Activated CD8-positive, alpha-beta T cell treated with anti-CD3 and anti-CD28 coated beads for 36 hours (primary cell): ENCODE data around the gene VCX2. TPM values are rescaled to one million over a fixed set of nuclear protein-coding genes. Genes with fewer than 3 reads are reported as not detected.
"Not testable (repeated sequence)": the region's sequence is repeated elsewhere in the genome, so short reads cannot be mapped to it uniquely, and the experiment has no call there.

Experiments
- ATAC-seq: fragments of 200-7000 bp; cut with Tn5 transposase; one replicate; pipeline ENCODE4 v1.10.0; 2021; ENCODE audit warnings: mild to moderate bottlenecking, moderate library complexity
- CTCF ChIA-PET: fragments of 350-600 bp; sonication (Branson Sonifier 250); formaldehyde crosslinking; loops from one replicate; lab custom pipeline; 2021; ENCODE audit warnings: antibody characterized with exemption; lab: Charles Lee
- POLR2A ChIA-PET: fragments of 350-600 bp; sonication (Branson Sonifier 250); formaldehyde crosslinking; loops from one replicate; lab custom pipeline; 2021; ENCODE audit warnings: antibody characterized with exemption; lab: Charles Lee
- DNase-seq: peaks from one replicate; pipeline ENCODE4 v3.0.0-alpha.2; 2020
- H3K27ac Mint-ChIP-seq: one replicate; pipeline ENCODE4 v1.8.0; 2021; ENCODE audit warnings: mild to moderate bottlenecking, mixed read lengths
- H3K27me3 Mint-ChIP-seq: one replicate; pipeline ENCODE4 v1.8.0; 2021; ENCODE audit warnings: mixed read lengths
- H3K36me3 Mint-ChIP-seq: one replicate; pipeline ENCODE4 v1.8.0; 2021; ENCODE audit warnings: low read depth, mixed read lengths
- H3K4me1 Mint-ChIP-seq: one replicate; pipeline ENCODE4 v1.8.0; 2021; ENCODE audit warnings: low read depth, mixed read lengths
- H3K4me3 Mint-ChIP-seq: one replicate; pipeline ENCODE4 v1.8.0; 2021; ENCODE audit warnings: mild to moderate bottlenecking, moderate library complexity, mixed read lengths
- H3K9me3 Mint-ChIP-seq: one replicate; pipeline ENCODE4 v1.8.0; 2021; ENCODE audit warnings: mixed read lengths
- intact Hi-C: fragments of 100-400 bp; cut with micrococcal nuclease; formaldehyde crosslinking; loops from one replicate; pipeline ENCODE4 v1.10.0; 2022
- microRNA-seq: library from miRNA; unstranded; fragments of <30 nt; microRNA quantifications from one replicate; pipeline ENCODE4 v1.2.0, GENCODE V29; 2022; ENCODE audit warnings: borderline microRNAs expressed, borderline replicate concordance
- total RNA-seq, 2 experiments: library from RNA; stranded (reverse); gene quantifications; one replicate each; pipeline ENCODE4 v1.2.3, GENCODE V29; 2021
- TF ChIP-seq, protein P1 (sequence below): fragments of 200-600 bp; IDR thresholded peaks from one replicate; pipeline ENCODE4 v1.8.0; 2022; ENCODE audit warnings: antibody characterized with exemption, mild to moderate bottlenecking

Gene VCX2
- total RNA-seq, 2 experiments from 2014 or later = not detected

DNA sequence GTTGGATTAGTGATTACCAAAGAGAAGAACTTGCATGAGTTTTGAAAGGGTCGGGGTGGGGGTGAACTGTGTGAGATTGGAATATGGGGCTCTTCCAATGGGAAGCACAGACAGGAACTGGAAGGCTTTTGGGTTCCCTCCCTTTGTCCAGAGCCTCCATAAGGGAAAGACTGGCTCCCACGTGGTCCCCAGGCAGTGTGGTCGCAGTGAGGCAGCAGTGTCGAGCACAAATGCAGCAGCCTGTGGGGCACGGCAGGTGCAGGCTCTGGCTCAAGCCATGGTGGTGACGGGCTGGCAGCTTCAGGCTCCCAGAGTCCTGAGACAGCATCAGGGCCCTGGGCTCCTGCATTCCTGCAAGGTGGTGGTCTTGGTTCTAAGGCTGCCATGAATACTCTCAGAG is 45.5 kb downstream of the VCX2 start:
- TF ChIP-seq, protein P1, sequence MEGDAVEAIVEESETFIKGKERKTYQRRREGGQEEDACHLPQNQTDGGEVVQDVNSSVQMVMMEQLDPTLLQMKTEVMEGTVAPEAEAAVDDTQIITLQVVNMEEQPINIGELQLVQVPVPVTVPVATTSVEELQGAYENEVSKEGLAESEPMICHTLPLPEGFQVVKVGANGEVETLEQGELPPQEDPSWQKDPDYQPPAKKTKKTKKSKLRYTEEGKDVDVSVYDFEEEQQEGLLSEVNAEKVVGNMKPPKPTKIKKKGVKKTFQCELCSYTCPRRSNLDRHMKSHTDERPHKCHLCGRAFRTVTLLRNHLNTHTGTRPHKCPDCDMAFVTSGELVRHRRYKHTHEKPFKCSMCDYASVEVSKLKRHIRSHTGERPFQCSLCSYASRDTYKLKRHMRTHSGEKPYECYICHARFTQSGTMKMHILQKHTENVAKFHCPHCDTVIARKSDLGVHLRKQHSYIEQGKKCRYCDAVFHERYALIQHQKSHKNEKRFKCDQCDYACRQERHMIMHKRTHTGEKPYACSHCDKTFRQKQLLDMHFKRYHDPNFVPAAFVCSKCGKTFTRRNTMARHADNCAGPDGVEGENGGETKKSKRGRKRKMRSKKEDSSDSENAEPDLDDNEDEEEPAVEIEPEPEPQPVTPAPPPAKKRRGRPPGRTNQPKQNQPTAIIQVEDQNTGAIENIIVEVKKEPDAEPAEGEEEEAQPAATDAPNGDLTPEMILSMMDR = no peak
- H3K27me3 Mint-ChIP-seq = no peaks in the 10 kb centered on the region
- DNase-seq (no peak), ATAC-seq (no peak)
- H3K36me3 Mint-ChIP-seq = no peaks in the 10 kb centered on the region
- no peak overlapping the region for H3K27ac Mint-ChIP-seq
- POLR2A ChIA-PET = no interaction called here
- no peaks in the 10 kb centered on the region for H3K4me1 Mint-ChIP-seq
- no peak overlapping the region for H3K4me3 Mint-ChIP-seq
- intact Hi-C loops = no loop called here
- CTCF ChIA-PET = no interaction called here
- H3K9me3 Mint-ChIP-seq = no peaks in the 10 kb centered on the region

DNA sequence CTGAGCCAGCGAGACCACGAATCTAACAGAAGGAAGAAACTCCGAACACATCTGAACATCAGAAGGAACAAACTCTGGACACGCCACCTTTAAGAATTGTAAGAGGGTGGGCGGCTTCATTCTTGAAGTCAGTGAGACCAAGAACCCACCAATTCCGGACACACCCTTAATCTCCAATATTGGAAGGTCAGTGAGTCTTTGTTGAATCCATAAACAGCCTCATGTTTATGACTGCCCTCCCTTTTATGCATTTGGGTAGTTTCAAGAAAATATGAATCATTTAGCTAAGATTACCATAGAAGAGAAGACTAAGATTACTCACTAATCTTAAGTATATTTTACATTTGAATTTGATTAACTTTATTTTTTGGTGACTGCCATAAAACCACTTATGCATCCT is 48.5 kb downstream of the VCX2 start:
- DNase-seq (no peak), ATAC-seq (no peak)
- H3K9me3 Mint-ChIP-seq = no peaks in the 10 kb centered on the region
- intact Hi-C loops = no loop called here
- no peak overlapping the region for H3K4me3 Mint-ChIP-seq
- H3K27ac Mint-ChIP-seq = no peak overlapping the region
- H3K27me3 Mint-ChIP-seq = no peaks in the 10 kb centered on the region
- no peaks in the 10 kb centered on the region for H3K36me3 Mint-ChIP-seq
- POLR2A ChIA-PET = no interaction called here
- H3K4me1 Mint-ChIP-seq = no peaks in the 10 kb centered on the region
- TF ChIP-seq, protein P1 = no peak
- CTCF ChIA-PET = no interaction called here

DNA sequence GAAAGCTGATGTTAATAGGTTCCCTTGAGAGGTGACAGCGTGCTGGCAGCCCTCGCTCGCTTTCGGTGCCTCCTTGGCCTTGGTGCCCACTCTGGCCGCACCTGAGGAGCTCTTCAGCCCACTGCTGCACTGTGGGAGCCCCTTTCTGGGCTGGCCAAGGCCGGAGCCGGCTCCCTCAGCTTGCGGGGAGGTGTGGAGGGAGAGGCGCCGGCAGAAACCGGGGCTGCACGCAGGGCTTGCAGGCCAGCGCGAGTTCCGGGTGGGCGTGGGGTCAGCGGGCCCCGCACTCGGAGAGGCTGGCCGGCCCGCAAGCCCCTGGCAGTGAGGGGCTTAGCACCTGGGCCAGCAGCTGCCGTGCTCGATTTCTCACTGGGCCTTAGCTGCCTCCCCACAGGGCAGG is 49.7 kb downstream of the VCX2 start:
- intact Hi-C loops, DNase-seq, H3K4me1 Mint-ChIP-seq, H3K27ac Mint-ChIP-seq, CTCF ChIA-PET, H3K4me3 Mint-ChIP-seq, H3K9me3 Mint-ChIP-seq, ATAC-seq, H3K27me3 Mint-ChIP-seq, POLR2A ChIA-PET, H3K36me3 Mint-ChIP-seq: not testable (repeated sequence)

Small RNAs within 50 kb of the gene (microRNA-seq; reads per million reads assigned to microRNA genes)
- 42.1 reads per million, percentile 55 among the genes with 10 or more reads in this experiment for gene MIR651

Other genes starting within 250 kb of the VCX2 start
- gene PNPLA4, start 243.9 kb downstream of the VCX2 start, total RNA-seq = 10 to 100 TPM; 12.7 to 13.9 TPM